Measurements from ENCODE around the gene SLC15A1. TPM values are rescaled to one million over a fixed set of nuclear protein-coding genes. Genes with fewer than 3 reads are reported as not detected.

The SLC15A1 gene
- total RNA-seq, 5 donors from 2014 or later (not counting 1 experiment from before 2014, with no cell fraction given) = 0.10 to 0.18 TPM; not detected in 3

DNA sequence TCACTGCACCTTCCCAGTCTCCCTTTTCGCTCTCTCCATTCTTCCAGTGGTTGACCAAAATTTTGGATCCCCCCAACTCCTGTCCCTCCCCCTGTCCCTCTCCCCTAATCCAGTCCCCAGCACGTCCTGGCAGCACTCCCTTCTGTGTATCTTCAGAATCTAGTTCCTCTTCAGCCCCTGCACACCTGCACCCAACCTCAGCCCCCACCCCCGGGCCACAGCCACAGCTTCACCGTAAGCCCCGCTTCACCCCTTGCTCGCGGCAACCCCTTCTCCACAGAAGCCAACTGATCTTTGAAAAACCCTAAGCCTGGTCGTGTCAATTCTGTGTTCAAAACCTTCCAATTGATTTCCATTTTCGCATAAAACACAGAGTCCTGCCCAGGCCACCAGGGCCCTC lies 35.5 kb upstream of the SLC15A1 start:
- H3K36me3 Mint-ChIP-seq = peaks cover 9% of the 10 kb centered on the region
- H3K9me3 ChIP-seq = no peaks in the 10 kb centered on the region
- no peaks in the 10 kb centered on the region for H3K4me1 ChIP-seq (ENCODE audit: control insufficient read depth in 1 of 2, extremely low read depth in 1 of 2, insufficient read depth in 2 of 2, low read length in 2 of 2)
- no peak overlapping the region for H3K27ac ChIP-seq (ENCODE audit: low read length)
- POLR2A ChIA-PET = no interaction called here
- WGBS (ENCODE audit: insufficient coverage) = 26% methylated on average over 9 of the region's 9 CpGs
- H3K4me3 ChIP-seq (ENCODE audit: control insufficient read depth in 1 of 2, extremely low read depth in 1 of 2, low read length in 1 of 2) = no peak overlapping the region
- ATAC-seq (replicated peaks in 1 of 4) (no peak), DNase-seq (no peak)
- peaks cover 0 to 15% of the 10 kb centered on the region in 2 experiments for H3K27me3 ChIP-seq (replicated peaks in 1 of 2; ENCODE audit: control insufficient read depth in 2 of 2, extremely low read depth in 1 of 2, insufficient read depth in 2 of 2, low read length in 1 of 2)
- H3K27ac Mint-ChIP-seq = no peak overlapping the region
- H3K27me3 Mint-ChIP-seq = peaks cover 9 to 12% of the 10 kb centered on the region in 2 donors
- peaks cover 0 to 16% (median 6%) of the 10 kb centered on the region in 3 donors for H3K4me1 Mint-ChIP-seq
- CTCF ChIA-PET = no interaction called here
- peaks cover 2 to 9% (median 8%) of the 10 kb centered on the region in 3 donors for H3K9me3 Mint-ChIP-seq
- peaks cover 0 to 3% of the 10 kb centered on the region in 2 donors for H3K36me3 ChIP-seq (ENCODE audit: control insufficient read depth in 2 of 2, extremely low read depth in 1 of 2, insufficient read depth in 1 of 2, low read length in 1 of 2)
- H3K4me3 Mint-ChIP-seq = no peak overlapping the region

DNA sequence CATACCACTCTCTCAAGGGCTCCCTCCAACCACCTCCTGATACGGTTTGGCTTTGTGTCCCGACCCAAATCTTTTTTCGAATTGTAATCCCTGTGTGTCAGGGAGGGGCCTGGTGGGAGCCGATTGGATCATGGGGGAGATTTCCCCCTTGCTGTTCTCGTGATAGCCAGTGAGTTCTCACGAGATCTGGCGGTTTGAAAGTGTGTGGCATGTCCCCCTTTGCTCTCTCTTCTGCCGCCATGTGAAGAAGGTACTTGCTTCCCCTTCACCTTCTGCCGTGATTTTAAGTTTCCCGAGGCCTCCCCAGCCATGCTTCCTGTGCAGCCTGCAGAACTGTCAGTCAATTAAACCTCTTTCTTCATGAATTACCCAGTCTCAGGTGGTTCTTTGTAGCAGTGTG lies 34.7 kb upstream of the SLC15A1 start:
- Mint-ChIP-seq H3K36me3 (peaks cover under 1% of the 10 kb centered on the region), H3K4me1 (peaks cover 0 to 16% (median 6%) of the 10 kb centered on the region in 3 donors), H3K4me3 (no peak overlapping the region), H3K9me3 (peaks cover 2 to 8% (median 5%) of the 10 kb centered on the region in 3 donors), H3K27me3 (peaks cover 9 to 12% of the 10 kb centered on the region in 2 donors), H3K27ac (no peak overlapping the region)
- no peak for ATAC-seq (replicated peaks in 1 of 4)
- Histone ChIP-seq H3K4me3 (ENCODE audit: control insufficient read depth in 1 of 2, extremely low read depth in 1 of 2, low read length in 1 of 2) (no peak overlapping the region), H3K27me3 (replicated peaks in 1 of 2; ENCODE audit: control insufficient read depth in 2 of 2, extremely low read depth in 1 of 2, insufficient read depth in 2 of 2, low read length in 1 of 2) (peaks cover 0 to 15% of the 10 kb centered on the region in 2 experiments), H3K4me1 (ENCODE audit: control insufficient read depth in 1 of 2, extremely low read depth in 1 of 2, insufficient read depth in 2 of 2, low read length in 2 of 2) (no peaks in the 10 kb centered on the region), H3K9me3 (no peaks in the 10 kb centered on the region), H3K36me3 (ENCODE audit: control insufficient read depth in 2 of 2, extremely low read depth in 1 of 2, insufficient read depth in 1 of 2, low read length in 1 of 2) (peaks cover 0 to 3% of the 10 kb centered on the region in 2 donors), H3K27ac (ENCODE audit: low read length) (no peak overlapping the region)
- WGBS (ENCODE audit: insufficient coverage) = 100% methylated on average over 2 of the region's 10 CpGs
- ChIA-PET CTCF (no interaction called here), POLR2A (no interaction called here)
- no peak for DNase-seq

DNA sequence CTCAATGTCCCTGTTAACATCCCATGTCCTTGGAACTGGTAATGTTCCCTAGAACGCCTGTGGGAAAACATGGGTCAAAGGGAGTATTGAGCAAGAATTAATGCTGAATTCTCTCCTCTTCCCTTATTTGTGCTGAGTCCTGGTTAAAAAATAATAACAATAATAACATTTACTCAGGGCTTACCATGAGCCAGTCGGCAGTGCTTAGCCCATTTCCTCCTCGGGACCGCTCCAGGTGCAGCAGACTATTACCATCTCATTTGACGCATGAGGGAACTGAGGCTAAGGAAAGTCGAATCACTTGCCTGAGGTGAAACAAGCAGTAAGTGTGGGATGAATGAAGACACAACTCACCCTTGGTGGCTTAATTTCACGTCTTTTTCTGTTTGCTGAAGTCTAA lies 33.6 kb upstream of the SLC15A1 start:
- ATAC-seq (replicated peaks in 1 of 4) (no peak), DNase-seq (no peak)
- Mint-ChIP-seq H3K36me3 (no peaks in the 10 kb centered on the region), H3K4me3 (no peak overlapping the region), H3K27ac (no peak overlapping the region), H3K9me3 (peaks cover 0 to 8% (median 5%) of the 10 kb centered on the region in 3 donors), H3K4me1 (peaks cover 0 to 16% (median 6%) of the 10 kb centered on the region in 3 donors), H3K27me3 (peaks cover 15% of the 10 kb centered on the region in 2 donors)
- H3K27me3 ChIP-seq (replicated peaks in 1 of 2; ENCODE audit: control insufficient read depth in 2 of 2, extremely low read depth in 1 of 2, insufficient read depth in 2 of 2, low read length in 1 of 2) = peaks cover 0 to 24% of the 10 kb centered on the region in 2 experiments
- H3K4me3 ChIP-seq (ENCODE audit: control insufficient read depth in 1 of 2, extremely low read depth in 1 of 2, low read length in 1 of 2) = no peak overlapping the region
- no peaks in the 10 kb centered on the region for H3K4me1 ChIP-seq (ENCODE audit: control insufficient read depth in 1 of 2, extremely low read depth in 1 of 2, insufficient read depth in 2 of 2, low read length in 2 of 2)
- ChIA-PET POLR2A (no interaction called here), CTCF (no interaction called here)
- no peaks in the 10 kb centered on the region for H3K36me3 ChIP-seq (ENCODE audit: control insufficient read depth in 2 of 2, extremely low read depth in 1 of 2, insufficient read depth in 1 of 2, low read length in 1 of 2)
- WGBS (ENCODE audit: insufficient coverage) = 100% methylated on average over 1 of the region's 7 CpGs
- H3K27ac ChIP-seq (ENCODE audit: low read length) = no peak overlapping the region
- no peaks in the 10 kb centered on the region for H3K9me3 ChIP-seq

DNA sequence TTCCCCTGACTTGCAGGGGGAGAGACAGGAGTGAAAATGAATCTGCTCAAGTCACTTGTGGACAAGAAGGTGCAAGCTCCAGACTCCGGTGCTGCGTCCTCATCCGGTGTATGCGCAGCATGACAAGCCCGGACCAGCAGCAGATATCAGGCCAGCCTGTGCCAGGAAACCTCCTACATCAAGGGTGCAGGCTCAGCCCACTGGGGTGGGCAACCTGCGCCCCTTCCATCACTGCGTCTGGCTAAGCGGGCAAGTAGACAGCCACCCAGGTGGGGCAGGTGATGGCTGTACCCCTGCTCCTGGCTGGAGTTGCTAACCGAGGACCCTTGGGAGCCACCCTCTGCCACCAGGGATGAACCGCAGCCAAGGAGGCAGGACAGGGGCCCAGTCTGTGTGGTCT lies 32.9 kb upstream of the SLC15A1 start:
- POLR2A ChIA-PET = no interaction called here
- Mint-ChIP-seq H3K4me1 (peaks cover 0 to 16% (median 6%) of the 10 kb centered on the region in 3 donors), H3K27ac (no peak overlapping the region), H3K4me3 (no peak overlapping the region), H3K9me3 (peaks cover 0 to 8% (median 5%) of the 10 kb centered on the region in 3 donors), H3K36me3 (no peaks in the 10 kb centered on the region), H3K27me3 (peaks cover 16 to 21% of the 10 kb centered on the region in 2 donors)
- no peak overlapping the region for H3K4me3 ChIP-seq (ENCODE audit: control insufficient read depth in 1 of 2, extremely low read depth in 1 of 2, low read length in 1 of 2)
- no peak overlapping the region for H3K27ac ChIP-seq (ENCODE audit: low read length)
- ATAC-seq (replicated peaks in 1 of 4) (no peak), DNase-seq (no peak)
- H3K27me3 ChIP-seq (replicated peaks in 1 of 2; ENCODE audit: control insufficient read depth in 2 of 2, extremely low read depth in 1 of 2, insufficient read depth in 2 of 2, low read length in 1 of 2) = peaks cover 0 to 24% of the 10 kb centered on the region in 2 experiments
- no peaks in the 10 kb centered on the region for H3K9me3 ChIP-seq
- H3K36me3 ChIP-seq (ENCODE audit: control insufficient read depth in 2 of 2, extremely low read depth in 1 of 2, insufficient read depth in 1 of 2, low read length in 1 of 2) = no peaks in the 10 kb centered on the region
- H3K4me1 ChIP-seq (ENCODE audit: control insufficient read depth in 1 of 2, extremely low read depth in 1 of 2, insufficient read depth in 2 of 2, low read length in 2 of 2) = no peaks in the 10 kb centered on the region
- WGBS (ENCODE audit: insufficient coverage) = 95% methylated on average over 10 of the region's 10 CpGs
- CTCF ChIA-PET = no interaction called here

DNA sequence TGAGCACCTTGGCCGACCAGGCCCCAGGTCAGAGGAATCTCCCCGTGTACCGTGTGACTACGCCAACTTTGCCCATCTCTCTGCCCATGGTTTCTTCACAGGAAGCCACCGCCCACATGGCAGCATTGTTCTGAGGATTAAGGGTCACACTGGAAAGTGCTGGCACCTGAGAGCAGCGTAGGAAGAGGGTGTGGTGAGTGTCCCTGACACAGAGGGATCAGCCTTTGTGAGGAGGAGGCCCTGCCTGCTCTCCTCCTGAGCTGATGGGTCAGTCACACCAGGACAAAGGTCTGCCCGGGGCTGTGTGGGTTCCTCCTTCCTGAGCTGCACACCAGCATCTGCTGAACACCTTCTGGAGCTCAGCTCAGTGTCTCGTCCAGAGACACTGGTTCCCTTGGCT lies 32.2 kb upstream of the SLC15A1 start:
- no peak overlapping the region for H3K4me3 Mint-ChIP-seq
- no peaks in the 10 kb centered on the region for H3K36me3 Mint-ChIP-seq
- Histone ChIP-seq H3K36me3 (ENCODE audit: control insufficient read depth in 2 of 2, extremely low read depth in 1 of 2, insufficient read depth in 1 of 2, low read length in 1 of 2) (no peaks in the 10 kb centered on the region), H3K9me3 (no peaks in the 10 kb centered on the region), H3K4me1 (ENCODE audit: control insufficient read depth in 1 of 2, extremely low read depth in 1 of 2, insufficient read depth in 2 of 2, low read length in 2 of 2) (no peaks in the 10 kb centered on the region), H3K4me3 (ENCODE audit: control insufficient read depth in 1 of 2, extremely low read depth in 1 of 2, low read length in 1 of 2) (no peak overlapping the region), H3K27me3 (replicated peaks in 1 of 2; ENCODE audit: control insufficient read depth in 2 of 2, extremely low read depth in 1 of 2, insufficient read depth in 2 of 2, low read length in 1 of 2) (peaks cover 0 to 24% of the 10 kb centered on the region in 2 experiments), H3K27ac (ENCODE audit: low read length) (no peak overlapping the region)
- H3K9me3 Mint-ChIP-seq = peaks cover 0 to 5% (median 2%) of the 10 kb centered on the region in 3 donors
- CTCF ChIA-PET = no interaction called here
- 70% methylated on average over 8 of the region's 8 CpGs for WGBS (ENCODE audit: insufficient coverage)
- no peak overlapping the region for H3K27ac Mint-ChIP-seq
- H3K4me1 Mint-ChIP-seq = peaks cover 0 to 16% (median 5%) of the 10 kb centered on the region in 3 donors
- DNase-seq (no peak), ATAC-seq (replicated peaks in 1 of 4) (no peak)
- POLR2A ChIA-PET = no interaction called here
- peaks cover 16 to 21% of the 10 kb centered on the region in 2 donors for H3K27me3 Mint-ChIP-seq

DNA sequence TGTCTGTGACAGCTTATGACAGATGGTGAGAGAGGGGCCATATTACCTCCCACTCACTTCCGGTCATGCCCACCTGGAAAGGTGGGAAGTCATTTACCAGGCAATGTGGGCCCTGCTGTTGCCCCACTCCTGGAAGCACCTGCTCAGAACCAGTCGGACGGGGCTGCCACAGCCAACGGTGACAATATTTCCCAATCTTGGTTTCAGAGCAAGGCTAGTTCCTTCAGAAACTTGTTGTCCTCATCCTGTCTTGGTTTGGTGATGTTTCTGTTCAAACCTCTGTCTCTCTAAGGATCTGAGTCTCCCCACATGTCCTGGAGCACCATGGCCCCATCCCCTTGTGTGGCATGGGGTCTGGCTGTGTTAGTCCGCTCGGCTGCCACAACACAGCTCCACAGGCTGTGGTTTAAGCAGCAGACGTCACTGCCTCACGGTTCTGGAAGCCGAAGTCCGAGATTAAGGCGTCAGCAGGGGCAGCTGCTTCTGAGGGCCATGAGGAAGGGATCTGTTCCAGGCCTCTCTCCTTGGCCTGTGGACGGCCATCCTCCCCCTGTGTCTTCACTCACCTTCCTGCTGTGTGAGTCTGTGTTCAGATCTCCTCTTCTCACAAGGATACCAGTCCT lies 31.5 kb upstream of the SLC15A1 start:
- DNase-seq (no peak), ATAC-seq (replicated peaks in 1 of 4) (no peak)
- Mint-ChIP-seq H3K36me3 (no peaks in the 10 kb centered on the region), H3K4me1 (peaks cover 0 to 13% (median under 1%) of the 10 kb centered on the region in 3 donors), H3K9me3 (peaks cover 0 to 1% (median 0%) of the 10 kb centered on the region in 3 donors), H3K4me3 (no peak overlapping the region), H3K27ac (no peak overlapping the region), H3K27me3 (peaks cover 14 to 24% of the 10 kb centered on the region in 2 donors)
- 86% methylated on average over 10 of the region's 12 CpGs for WGBS (ENCODE audit: insufficient coverage)
- Histone ChIP-seq H3K9me3 (no peaks in the 10 kb centered on the region), H3K4me3 (ENCODE audit: control insufficient read depth in 1 of 2, extremely low read depth in 1 of 2, low read length in 1 of 2) (no peak overlapping the region), H3K4me1 (ENCODE audit: control insufficient read depth in 1 of 2, extremely low read depth in 1 of 2, insufficient read depth in 2 of 2, low read length in 2 of 2) (no peaks in the 10 kb centered on the region), H3K36me3 (ENCODE audit: control insufficient read depth in 2 of 2, extremely low read depth in 1 of 2, insufficient read depth in 1 of 2, low read length in 1 of 2) (no peaks in the 10 kb centered on the region), H3K27me3 (replicated peaks in 1 of 2; ENCODE audit: control insufficient read depth in 2 of 2, extremely low read depth in 1 of 2, insufficient read depth in 2 of 2, low read length in 1 of 2) (peaks cover 0 to 24% of the 10 kb centered on the region in 2 experiments), H3K27ac (ENCODE audit: low read length) (no peak overlapping the region)
- ChIA-PET CTCF (no interaction called here), POLR2A (no interaction called here)

Measured in T-cell (primary cell).